Ovary (tissue), 3 donors: ENCODE measurements around the gene TCF4.

Experiments
- CTCF ChIP-seq, 3 donors: fragments of 450-650 bp in 2 of 3; fragments of 200-600 bp in 1 of 3; IDR thresholded peaks; one replicate each; pipeline versions ENCODE4 v1.5.1 to v1.8.0; 2016 to 2022; ENCODE audit warnings: antibody characterized with exemption in 3 of 3, mild to moderate bottlenecking in 1 of 3
- EP300 ChIP-seq: sonication (generic); formaldehyde crosslinking; IDR thresholded peaks from one replicate; pipeline ENCODE4 v1.6.1; 2017; ENCODE audit warnings: antibody characterized with exemption
- POLR2A ChIP-seq: fragments of 450-650 bp; IDR thresholded peaks from one replicate; pipeline ENCODE4 v1.6.1; 2017; ENCODE audit warnings: antibody characterized with exemption, mild to moderate bottlenecking, moderate library complexity
- donor health status: DM: no; HTN: no; CAD: no.

- TF ChIP-seq CTCF (IDR thresholded peaks at IDR 0.05) (no peak), POLR2A (no peak), EP300 (no peak)
Observed at GRCh38 chr18:55284614-55285013, 303.4 kb downstream of the TCF4 start.
